Sigmoid colon (tissue), 3 donors: Measurements from ENCODE around the gene AZIN2.

Experiments
- CTCF ChIP-seq, 4 experiments: fragments of 450-650 bp in 3 of 4; fragments of 200-600 bp in 1 of 4; IDR thresholded peaks; one replicate each; pipeline ENCODE4 v1.5.1; 2016 to 2019; ENCODE audit warnings: antibody characterized with exemption in 4 of 4, mild to moderate bottlenecking in 3 of 4, moderate library complexity in 2 of 4
- POLR2A ChIP-seq, 2 donors: fragments of 450-650 bp; IDR thresholded peaks; one replicate each; pipeline ENCODE4 v1.6.1; 2016; ENCODE audit warnings: antibody characterized with exemption in 2 of 2, mild to moderate bottlenecking in 2 of 2, moderate library complexity in 2 of 2

- TF ChIP-seq CTCF (IDR thresholded peaks at IDR 0.05) (no peak), POLR2A (IDR thresholded peaks at IDR 0.05) (no peak)
Measured at GRCh38 chr1:33065301-33065700, 15.7 kb upstream of the AZIN2 start.
